ENCODE results near the gene NOPCHAP1.

DNA sequence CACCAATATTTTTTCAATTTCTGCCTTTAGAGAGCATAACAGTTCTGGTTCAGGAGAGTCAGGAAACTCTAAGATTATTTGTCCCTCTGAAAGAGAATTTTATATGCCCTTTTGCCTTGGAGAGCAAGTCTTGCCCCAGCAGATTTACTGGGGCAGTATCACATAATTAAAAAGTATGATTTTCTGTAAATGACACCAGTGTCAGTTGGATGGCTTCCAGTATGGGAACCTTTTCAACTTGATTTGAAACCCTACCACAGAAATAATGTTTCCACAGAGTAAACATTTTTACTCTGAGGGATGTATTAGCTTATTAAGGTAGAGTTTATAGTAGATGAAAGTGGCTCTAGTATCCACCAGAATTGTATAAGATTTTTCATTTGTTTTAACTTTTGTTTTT is 15.4 kb downstream of the NOPCHAP1 start:
- no peak for TF ChIP-seq CTCF (IDR thresholded peaks at IDR 0.05)
- no peak for TF ChIP-seq POLR2A (IDR thresholded peaks at IDR 0.05)
